H54 (cell line): Measurements from ENCODE around the gene RLBP1.
A peak's percentile ranks its signal among the peaks of the same experiment; 100 is the strongest.
"Not testable (repeated sequence)": the region's sequence is repeated elsewhere in the genome, so short reads cannot be mapped to it uniquely, and the experiment has no call there.

Source experiments
- DNase-seq: peaks from one replicate; pipeline ENCODE4 v3.0.0; 2011; ENCODE audit warnings: low spot score, mixed read lengths; ENCODE audit not compliant: insufficient read length
- FAIRE-seq: peaks from 3 replicates; lab custom pipeline; 2011; peaks lifted over from hg19 to GRCh38; lab: Jason Lieb, UNC
- POLR2A ChIP-seq: IDR thresholded peaks from 2 replicates; pipeline ENCODE4 v1.6.1; 2011; ENCODE audit warnings: low read depth, mild to moderate bottlenecking, low read length

The RLBP1 gene

DNA sequence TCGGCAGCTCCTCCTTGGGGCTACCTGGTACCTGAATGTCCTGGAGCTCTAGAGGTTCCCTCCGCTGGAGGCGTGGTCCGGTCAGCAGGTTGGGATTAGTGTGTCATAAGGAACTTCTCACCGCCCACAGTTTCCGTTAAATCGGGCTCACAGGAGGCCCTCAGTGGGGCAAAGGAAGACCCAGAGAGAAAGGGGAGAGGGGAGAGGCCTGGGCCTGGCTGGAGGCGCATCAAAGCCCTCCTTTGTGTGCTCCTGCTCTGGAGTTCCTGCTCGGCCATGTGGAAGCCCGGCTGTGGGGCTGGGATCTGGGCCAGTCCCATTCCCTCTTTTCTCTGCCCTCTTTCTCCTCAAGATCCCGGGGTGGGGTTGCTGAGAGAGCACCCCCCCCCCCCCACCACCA is at the start of gene RLBP1:
Gene RLBP1, minus strand, starts transcription at position 37 of the 400 bp plus-strand sequence. CDS start 2,604 bp downstream, outside the sequence.
- FAIRE-seq (no peak), DNase-seq (no peak)
- no peak for TF ChIP-seq POLR2A

DNA sequence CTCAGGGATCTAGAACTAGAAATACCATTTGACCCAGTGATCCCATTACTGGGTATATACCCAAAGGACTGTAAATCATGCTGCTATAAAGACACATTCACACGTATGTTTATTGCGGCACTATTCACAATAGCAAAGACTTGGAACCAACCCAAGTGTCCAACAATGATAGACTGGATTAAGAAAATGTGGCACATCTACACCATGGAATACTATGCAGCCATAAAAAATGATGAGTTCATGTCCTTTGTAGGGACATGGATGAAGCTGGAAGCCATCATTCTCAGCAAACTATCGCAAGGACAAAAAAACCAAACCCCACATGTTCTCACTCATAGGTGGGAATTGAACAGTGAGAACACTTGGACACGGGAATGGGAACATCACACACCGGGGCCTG is 28.8 kb upstream of the RLBP1 start:
- FAIRE-seq, DNase-seq: not testable (repeated sequence)

DNA sequence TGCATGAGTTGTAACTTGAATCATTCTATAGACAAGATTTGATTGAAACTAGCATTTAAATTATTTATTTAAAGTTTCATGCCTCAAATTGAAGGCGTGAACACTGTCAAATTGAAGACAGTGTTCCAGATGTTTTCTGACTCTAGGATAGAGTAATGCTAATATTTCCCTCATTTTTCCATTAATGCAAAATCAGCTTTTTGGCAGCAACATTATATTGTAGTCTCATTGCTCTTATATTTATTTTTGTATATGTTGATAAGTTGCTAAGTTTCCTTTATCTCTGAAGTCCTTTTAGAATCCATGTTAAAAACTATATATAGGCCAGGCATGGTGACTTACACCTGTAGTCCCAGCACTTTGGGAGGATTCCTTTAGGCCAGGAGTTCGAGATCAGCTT is 27.2 kb upstream of the RLBP1 start:
- no peak for TF ChIP-seq POLR2A
- FAIRE-seq (no peak), DNase-seq (no peak)

DNA sequence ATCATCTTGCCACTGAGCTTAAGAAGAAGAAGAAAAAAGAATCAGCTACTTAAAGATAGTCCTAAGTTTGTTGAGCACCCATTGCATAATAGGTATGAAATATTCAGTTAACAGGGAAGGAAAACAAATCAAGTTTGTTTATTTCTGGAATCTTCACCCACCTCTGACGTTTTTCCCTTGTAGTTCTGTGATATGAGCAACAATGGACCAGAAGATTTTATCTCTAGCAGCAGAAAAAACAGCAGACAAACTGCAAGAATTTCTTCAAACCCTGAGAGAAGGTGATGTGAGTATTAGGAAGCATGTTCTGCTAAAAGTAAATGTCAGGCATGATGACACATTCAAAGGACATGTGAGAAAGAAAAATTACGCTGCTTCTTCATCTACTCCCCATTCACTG is 26.1 kb upstream of the RLBP1 start:
- no peak for DNase-seq
- TF ChIP-seq POLR2A, result no peak
- FAIRE-seq, result no peak

DNA sequence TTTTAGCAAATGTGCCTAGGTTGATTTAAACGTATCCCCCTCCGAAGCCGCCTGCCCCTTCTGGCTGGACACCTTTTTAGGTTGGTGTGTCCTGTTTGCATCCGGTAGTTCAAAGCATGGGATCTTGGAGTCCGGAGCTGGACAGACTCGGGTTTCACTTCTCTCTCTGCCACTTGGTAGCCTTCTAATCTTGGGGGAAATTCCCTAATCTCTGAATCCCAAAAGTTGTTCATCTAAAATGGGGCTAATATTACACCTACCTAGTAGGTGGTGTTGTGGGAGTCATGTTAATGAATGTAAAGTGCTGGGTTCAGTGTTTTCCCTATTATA is 23.2 kb upstream of the RLBP1 start:
- DNase-seq (peak; percentile 14), FAIRE-seq (no peak)
- no peak for TF ChIP-seq POLR2A

DNA sequence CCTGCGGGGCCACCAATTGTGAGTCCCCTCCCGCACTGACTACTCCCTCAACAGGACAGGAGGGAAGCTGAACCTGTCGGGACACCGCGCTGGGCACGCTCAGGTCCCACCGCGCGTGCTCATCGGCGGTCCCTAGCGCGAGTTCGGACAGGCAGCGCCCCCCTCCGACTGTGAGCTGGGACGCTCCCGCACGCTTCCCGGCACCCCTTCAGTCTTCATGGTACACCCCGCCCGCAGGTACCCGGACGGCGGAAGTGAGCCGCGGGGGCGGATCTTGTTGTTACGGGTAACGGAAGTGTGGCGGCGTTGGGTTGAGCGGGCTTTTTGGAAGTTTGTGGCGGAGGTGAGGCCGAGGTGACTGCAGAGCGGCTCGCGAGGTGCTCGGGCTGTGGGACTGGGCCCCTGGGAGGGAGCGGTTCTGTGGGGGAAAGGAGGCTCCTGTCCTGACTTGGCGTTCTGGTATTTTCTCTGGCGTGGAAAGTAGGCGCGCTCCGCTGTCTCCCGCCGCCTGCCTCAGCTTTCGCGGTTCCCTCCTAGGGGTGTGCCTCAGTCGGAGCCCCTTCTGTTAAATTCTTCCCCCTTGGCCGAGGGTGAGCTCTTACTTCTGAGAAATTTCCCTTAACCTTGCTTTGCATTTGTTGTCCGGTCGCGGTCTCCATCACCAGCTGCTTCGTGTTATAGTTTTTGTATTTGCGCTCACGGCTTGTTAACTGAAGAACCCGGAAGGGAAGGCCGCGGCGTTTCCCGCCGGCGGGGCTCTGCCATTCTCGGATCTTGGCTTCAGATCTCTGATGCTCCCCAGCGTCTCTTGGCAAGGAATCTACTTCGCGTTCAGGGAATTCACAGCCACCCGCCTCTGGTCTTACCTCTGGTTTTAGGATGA is 22.6 kb upstream of the RLBP1 start, which contains the start of gene FANCI:
Gene FANCI, plus strand, starts transcription at position 289 of the 883 bp plus-strand sequence. CDS start 3,669 bp downstream, outside the sequence.
- DNase-seq (peak; percentile 68), FAIRE-seq (no peak)

DNA sequence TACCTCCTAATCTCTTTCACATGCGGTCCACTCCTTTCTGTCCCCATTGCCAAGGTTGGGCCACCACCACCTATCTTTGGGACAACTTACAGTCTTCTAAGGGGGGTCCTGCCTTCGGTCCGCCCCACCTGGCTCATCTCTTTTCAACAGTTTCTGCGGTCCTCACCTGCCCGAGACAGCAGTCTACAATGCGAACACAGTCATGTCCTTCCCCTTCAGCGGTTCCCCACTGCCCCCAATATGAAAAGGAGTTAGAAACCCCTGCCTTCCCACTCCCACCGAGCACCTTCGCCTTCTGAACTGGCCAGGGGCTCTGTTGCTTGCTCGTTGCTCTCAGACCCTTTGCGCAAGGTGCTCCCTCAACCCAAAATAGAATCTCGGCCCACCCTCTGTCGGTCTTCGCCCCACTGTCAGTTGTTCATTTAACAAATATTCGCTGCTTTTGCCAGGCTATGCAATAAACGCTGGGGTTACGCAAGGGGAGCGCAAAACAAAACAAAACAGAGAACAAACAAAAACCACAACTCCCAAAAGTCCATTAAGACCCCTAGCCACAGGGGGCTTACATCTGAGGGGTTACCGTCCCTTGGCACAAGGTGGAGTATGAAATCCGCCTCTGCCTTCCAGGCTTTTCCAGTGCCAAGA is 21.8 kb upstream of the RLBP1 start:
- no peak for DNase-seq

More for the DNA sequence above, 22.6 kb upstream of the RLBP1 start, which contains the start of gene FANCI:
- no peak for TF ChIP-seq POLR2A

DNA sequence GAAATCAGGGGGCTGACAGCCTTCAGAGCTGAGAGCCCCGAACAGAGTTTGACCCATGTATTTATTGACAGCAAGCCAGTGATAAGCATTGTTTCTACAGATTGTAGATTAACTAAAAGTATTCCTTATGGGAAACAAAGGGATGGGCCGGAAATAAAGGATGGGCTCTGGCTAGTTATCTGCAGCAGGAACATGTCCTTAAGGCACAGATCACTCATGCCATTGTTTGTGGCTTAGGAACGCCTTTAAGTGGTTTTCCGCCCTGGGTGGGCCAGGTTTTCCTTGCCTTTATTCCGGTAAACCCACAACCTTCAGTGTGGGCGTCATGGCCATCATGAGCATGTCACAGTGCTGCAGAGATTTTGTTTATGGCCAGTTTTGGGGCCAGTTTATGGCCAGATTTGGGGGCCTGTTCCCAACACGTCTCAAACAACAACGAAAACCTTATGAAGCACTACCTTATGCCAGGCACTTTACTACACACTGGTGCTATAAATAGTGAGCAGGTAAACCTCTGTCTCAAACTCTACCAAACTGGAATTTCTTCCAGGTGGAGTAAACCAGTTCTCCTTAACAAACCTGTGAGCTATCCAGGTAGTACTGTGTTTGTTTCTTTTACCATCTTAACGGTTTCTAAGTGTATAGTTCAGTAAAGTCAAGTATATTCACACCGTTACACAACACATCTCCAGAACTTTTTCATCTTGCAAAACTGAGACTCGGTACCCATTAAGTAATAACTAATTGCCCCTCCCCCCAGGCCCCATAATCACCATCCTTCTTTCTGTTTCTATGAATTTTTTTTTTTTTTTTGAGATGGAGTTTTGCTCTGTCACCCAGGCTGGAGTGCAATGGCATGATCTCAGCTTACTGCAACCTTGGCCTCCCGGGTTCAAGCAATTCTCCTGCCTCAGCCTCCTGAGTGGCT is 18.8 kb upstream of the RLBP1 start:
- DNase-seq, FAIRE-seq: not testable (repeated sequence)

More for the DNA sequence above, 21.8 kb upstream of the RLBP1 start:
- no peak for TF ChIP-seq POLR2A
- no peak for FAIRE-seq

DNA sequence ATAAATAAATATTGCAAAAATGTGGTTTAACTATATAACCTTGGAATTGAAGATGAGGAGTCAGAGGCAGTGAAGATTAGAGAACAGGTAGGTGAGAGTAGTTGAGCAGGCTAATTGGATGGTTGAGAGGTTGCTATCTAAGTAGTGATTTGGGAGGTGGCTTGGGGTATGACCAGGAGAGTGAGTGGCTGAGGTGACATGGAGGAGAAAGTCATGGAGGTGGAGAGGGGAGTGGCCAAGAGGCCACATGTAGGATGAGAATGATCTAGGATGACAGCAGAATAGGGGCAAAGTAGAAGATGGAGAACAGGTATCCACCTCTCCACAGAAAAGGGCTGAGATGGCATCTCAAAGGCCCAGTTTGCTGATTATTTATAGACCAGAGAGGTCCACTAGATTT is 10.5 kb upstream of the RLBP1 start:
- DNase-seq (no peak), FAIRE-seq (no peak)
- no peak for TF ChIP-seq POLR2A

DNA sequence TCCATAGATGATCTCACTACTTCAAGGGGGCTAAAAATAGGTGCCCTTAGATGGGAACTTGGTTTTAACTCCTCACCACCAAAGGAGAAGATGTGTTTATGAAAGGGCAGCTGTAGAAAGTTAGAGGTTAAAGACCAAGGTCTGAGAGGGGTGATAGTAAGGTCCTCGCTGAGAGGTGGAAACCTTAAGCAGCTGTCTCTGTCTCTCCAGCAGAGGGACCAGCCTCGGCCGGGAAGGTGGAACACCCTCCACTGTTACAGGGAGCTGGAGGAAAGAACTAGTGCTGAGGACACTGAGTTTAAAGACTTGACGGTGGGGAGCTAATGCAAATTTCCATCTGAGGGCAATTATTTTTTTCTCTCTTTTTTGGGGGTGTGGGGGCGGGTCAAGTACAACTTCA is 8.9 kb upstream of the RLBP1 start:
- FAIRE-seq, result no peak
- no peak for TF ChIP-seq POLR2A
- DNase-seq, result no peak

DNA sequence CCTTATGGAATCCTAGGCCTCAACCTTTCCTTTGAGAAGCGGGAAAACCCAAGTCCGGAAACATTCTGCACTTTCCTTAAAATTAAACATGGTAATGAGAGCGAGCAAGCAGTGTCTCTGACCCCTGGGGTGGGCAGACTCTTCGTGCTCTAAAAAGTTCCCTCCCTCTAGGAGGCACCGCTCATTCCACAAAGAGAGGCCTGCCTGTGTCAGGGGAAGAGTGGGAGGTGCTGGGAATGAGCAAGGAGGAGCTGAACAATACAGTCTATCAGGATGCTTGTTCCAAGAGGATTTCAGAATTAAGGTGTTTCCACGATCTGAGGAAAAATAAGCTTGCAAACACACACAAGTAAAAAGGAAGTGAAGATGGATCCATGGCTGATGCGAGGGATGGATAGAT is 6.0 kb upstream of the RLBP1 start:
- FAIRE-seq, result no peak
- no peak for DNase-seq
- TF ChIP-seq POLR2A, result no peak

DNA sequence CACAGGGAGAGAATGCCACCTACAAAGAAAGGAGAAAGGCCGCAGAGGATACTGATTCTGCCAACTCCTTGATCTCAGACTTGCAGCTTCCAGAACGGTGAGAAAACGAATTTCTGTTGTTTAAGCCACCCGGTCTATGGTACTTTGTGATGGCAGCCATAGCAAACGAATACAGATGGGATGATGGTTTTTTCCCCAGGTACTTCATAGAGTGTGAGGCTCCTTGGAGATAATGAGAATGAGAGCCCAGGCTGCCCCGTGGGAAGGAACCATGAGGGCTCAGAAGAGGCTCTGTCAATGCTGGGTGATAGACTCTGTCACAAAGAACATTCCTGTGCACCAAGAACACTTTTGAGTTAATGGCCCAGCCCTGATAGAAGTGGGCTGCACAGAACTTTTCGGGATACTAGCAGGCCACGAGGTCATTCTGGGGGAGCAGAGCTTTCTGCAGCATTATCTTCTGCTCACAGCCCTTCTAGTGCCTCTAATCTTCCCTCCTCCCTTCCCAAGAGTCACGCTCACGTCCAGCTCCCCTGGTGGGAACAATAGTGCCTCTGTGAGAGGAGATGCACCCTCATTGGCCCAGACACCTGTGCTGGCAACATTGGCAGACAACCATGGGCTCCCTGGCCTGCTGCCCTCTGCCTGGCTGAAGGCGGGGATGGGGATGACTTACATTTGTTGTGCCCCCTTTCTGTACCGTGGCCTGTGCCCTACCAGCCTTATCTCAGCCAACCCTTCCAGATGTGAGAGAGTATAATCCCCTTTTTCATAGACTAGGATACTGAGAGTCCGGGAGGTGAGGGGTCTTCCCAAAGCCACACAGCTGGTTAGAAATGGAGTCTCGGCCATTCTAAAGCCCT is 5.2 kb upstream of the RLBP1 start:
- DNase-seq (no peak), FAIRE-seq (no peak)
- TF ChIP-seq POLR2A, result no peak

DNA sequence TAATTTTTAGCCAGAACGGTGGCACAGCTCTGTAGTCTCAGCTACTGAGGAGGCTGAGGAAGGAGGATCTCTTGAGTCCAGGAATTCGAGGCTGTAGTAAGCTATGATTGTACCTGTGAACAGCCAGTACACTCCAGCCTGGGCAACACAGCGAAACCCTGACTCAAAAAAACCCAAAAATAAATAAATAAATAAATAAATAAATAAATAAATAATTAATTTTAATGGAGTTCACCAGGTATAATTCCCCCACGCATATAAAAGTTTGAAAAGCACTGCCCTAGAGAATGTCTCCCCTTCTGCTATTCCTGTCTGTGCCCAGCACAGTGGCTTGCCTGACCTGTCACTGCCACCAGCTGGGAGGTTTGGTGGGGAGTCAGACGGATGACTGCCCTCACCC is 4.2 kb upstream of the RLBP1 start:
- DNase-seq (no peak), FAIRE-seq (no peak)

More for the DNA sequence above, 4.2 kb upstream of the RLBP1 start:
- no peak for TF ChIP-seq POLR2A
